Measurements from ENCODE around the gene TMEM63C.
"Not testable (repeated sequence)": the region's sequence is repeated elsewhere in the genome, so short reads cannot be mapped to it uniquely, and the experiment has no call there.

TMEM63C gene

GRCh38 chr14:77154421-77154820 lies 27.2 kb upstream of the TMEM63C start:
- no peak for DNase-seq (ENCODE audit: low read depth in 2 of 2)

GRCh38 chr14:77155083-77155482 lies 26.5 kb upstream of the TMEM63C start:
- no peak for DNase-seq (ENCODE audit: low read depth in 2 of 2)

DNA sequence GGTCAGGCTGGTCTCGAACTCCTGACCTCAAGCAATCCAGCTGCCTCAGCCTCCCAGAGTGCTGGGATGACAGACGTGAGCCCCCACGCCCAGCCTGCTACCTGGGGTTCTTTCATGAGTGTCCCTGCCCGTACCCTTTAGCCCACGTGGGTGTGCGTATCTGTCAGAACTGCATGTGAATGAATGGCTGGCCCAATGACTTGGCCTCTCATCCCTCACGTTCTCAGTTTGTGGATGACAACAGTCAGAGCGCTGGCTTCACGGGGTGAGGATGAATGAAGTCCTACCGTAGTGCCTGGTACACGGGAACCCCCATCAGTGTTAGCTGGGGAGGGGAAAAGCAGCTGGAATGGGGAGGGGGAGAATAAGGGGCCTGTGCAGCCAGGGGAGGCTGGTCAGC lies 23.9 kb upstream of the TMEM63C start:
- DNase-seq (ENCODE audit: low read depth in 2 of 2): no peak

DNA sequence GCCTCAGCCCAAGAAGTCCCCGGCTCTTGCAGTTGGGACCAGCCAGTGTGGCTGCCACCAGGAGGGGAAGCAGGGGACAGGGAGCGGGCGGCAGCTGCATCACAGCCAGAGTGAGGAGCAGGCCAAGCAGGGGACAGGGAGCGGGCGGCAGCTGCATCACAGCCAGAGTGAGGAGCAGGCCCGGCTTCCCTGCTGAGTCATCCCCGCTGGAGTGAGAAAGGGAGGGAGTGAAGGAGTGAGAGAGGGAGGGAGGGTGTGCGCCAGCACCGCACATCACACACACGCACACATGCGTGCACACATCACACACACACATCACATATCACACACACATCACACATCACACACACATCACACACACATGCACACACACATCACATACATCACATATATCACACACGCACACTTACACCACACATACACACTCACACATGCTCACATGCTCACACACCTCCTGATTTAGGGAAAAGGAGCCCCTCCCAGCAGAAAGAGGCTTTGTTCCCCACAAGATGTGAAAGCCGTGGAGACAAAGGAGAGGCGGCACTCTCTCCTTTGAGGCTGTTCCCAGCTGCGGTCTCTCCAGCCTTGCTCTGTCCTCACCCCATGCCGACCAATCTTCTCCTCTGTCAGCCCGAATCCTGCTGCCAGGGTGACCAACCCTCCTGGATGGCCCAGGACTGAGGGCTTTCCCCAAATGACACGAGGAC lies 23.3 kb upstream of the TMEM63C start:
- DNase-seq (ENCODE audit: low read depth in 2 of 2): no peak

GRCh38 chr14:77158882-77159255 lies 22.7 kb upstream of the TMEM63C start:
- DNase-seq (ENCODE audit: low read depth in 2 of 2): no peak

- no peak for DNase-seq (ENCODE audit: low read depth in 2 of 2)
Observed at GRCh38 chr14:77161011-77161410, 20.6 kb upstream of the TMEM63C start.

DNA sequence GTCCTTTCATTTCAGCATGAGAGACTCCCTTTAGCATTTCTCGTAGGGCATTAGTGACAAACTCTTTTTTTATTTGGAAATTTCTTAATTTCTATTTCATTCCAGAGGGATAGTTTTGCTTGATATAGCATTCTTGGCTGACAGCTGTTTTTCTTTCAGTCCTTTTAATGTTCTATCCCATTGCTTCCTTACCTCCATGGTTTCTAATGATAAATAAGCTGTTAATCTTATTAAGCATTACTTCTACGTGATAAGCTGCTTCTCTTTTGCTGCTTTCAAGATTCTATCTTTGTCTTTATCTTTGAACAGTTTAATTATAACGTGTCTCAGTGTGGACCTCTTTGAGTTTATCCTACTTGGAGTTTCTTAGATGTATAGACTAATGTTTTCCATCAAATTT lies 11.6 kb upstream of the TMEM63C start:
- DNase-seq (ENCODE audit: low read depth in 2 of 2): no peak

- DNase-seq (ENCODE audit: low read depth in 2 of 2): no peak
Observed at GRCh38 chr14:77172916-77173315, 8.7 kb upstream of the TMEM63C start.

DNA sequence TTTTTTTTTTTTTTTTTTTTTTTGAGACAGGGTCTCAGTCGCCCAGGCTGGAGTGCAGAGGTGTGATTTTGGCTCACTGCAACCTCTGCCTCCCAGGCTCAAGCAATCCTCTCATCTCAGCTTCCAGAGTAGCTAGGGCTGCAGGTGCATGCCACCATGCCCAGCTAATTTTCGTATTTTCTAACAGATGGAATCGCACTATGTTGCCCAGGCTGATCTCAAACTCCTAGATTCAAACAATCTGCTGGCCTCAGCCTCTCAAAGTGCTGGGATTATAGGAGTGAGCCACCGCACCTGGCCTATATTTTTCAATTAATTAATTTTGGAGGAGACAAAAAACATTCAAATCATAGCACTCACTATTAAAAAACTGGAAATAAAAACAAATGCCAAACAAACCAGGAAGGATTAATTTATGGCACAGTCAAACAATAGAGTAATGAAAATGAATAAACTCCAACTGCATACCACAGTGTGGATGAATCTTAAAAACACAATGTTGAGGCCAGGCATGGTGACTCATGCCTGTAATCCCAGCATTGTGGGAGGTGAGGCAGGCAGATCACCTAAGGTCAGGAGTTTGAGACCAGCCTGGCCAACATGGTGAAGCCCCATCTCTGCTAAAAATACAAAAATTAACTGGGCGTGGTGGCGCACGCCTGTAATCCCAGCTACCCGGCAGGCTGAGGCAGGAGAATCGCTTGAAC lies 7.5 kb upstream of the TMEM63C start:
- DNase-seq (ENCODE audit: low read depth in 2 of 2): not testable (repeated sequence)

- no peak for DNase-seq (ENCODE audit: low read depth in 2 of 2)
Observed at GRCh38 chr14:77175843-77176242, 5.8 kb upstream of the TMEM63C start.

- DNase-seq (ENCODE audit: low read depth in 2 of 2): no peak
Observed at GRCh38 chr14:77177702-77178101, 3.9 kb upstream of the TMEM63C start.

- no peak for DNase-seq (ENCODE audit: low read depth in 2 of 2)
Observed at GRCh38 chr14:77178656-77179055, 2.9 kb upstream of the TMEM63C start.

DNA sequence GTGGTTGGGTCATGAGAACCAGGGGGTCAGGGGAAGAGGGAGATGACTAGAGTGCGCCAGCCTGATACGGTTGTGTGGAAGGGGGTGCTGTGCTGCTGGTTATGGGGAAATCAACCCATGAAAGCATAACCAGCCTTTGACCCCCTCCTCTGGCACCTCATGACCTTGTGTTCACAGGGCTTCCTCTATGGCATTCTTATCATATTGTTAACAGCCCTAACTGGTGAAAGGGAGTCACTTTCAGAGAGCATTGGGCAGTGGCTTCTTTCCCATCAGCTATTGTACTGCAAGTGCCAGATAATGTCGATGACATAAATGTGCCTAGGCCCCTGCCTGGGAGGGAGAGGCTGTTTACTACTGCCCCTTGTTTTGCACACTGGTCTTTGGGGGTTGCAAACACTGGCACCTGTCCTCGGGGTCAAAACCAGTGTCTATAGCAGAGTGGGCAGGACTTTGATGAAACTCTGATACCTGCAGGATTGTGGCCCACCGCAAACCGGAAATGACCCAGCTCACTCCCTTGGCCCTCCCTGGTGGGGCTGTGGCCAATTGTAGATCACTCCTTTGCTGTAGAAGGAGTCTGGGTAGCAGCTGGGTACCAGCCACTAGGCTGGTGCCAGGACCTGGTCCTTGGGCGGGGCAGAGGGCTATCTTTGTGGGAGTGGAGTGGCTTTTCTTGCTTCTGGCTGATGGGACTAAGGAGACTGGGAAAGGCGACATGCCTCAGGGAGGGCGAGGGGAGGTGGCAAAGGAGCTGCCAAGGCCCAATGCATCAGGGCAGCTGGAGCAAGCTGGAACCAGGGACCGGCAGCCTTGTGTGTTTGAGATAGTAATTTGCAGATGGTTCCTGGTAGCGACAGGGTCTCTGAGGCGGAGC lies 634 bp upstream of the TMEM63C start:
- no peak for DNase-seq (ENCODE audit: low read depth in 2 of 2)

DNA sequence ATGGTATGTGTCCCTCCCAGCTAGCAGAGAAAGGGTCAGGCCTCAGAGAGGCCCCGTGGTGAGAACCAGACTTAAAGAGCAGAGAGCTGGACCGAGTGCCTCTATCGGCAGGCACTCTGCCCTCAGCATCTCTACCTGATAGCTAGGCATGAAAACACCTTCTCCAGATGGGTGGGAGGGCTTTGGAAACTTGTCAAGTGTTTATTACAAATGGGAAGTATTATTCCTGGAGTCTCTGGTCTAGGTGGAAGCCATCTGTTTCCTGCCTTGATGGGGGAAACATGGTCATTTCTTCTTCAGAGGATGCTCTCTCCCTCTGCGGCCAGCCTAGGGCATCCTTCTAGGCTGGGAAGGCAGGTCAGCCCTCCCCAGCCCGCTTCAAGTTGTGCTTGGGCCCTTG lies 2.3 kb downstream of the TMEM63C start:
- DNase-seq (ENCODE audit: low read depth in 2 of 2): no peak

- no peak for DNase-seq (ENCODE audit: low read depth in 2 of 2)
Observed at GRCh38 chr14:77184396-77185092, 2.9 kb downstream of the TMEM63C start.

- DNase-seq (ENCODE audit: low read depth in 2 of 2): no peak
Observed at GRCh38 chr14:77185093-77185465, 3.5 kb downstream of the TMEM63C start.

DNA sequence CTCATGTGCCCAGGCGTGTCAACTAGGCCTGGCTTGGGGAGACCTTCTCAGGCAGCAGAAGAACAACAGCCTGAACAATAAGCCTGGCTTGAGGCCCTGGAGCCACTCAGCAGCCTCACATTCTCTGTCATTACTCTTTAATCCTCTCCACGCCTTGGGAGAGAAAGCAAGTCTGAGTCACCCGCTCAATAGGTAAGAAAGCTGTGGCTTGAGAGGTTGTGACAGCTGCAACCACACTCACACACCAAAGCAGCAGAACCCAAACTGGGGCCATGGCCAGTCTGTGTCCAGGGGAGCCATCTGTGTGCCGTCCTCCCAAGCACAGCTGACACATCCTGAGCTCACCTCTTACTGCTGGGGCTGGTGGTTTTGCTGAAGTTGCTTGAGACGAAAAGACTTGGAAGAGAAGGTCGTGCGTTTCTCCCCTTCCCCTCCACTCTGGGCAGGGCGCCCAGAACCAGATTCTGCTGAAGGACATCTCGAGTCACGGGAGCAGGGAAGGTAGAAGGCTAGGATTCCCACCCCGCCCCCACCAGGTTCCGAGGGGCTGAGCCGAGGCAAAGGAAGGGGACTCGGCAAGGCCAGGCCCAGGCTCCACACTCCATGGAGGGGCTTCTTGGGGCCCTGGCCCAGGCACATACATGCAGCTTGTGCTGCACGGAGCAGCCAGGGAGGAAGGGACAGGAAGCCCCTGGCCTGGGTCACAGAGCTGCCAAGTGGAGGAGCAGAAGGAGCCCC lies 5.5 kb downstream of the TMEM63C start:
- DNase-seq (ENCODE audit: low read depth in 2 of 2): no peak

- DNase-seq (ENCODE audit: low read depth in 2 of 2): no peak
Observed at GRCh38 chr14:77187649-77188012, 6.0 kb downstream of the TMEM63C start.

GRCh38 chr14:77189479-77189878 lies 7.9 kb downstream of the TMEM63C start:
- no peak for DNase-seq (ENCODE audit: low read depth in 2 of 2)

DNA sequence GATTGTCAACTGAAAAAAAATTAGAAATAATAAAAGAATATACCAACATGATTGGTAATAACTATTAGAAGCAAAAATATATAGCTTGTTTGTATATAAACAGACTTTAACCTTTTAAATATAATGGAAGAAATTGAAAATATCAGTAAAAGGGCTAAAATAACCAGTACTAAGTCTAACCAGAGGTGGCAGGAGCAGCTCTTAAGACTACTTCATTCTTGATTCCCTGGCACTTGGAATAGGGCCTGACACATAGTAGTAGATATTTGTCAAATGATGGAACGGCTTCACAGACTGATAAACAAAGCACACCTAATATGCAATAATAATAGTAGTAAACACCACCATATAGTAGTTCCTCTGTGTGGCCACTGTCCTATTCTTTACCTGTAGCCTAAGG lies 9.4 kb downstream of the TMEM63C start:
- no peak for DNase-seq (ENCODE audit: low read depth in 2 of 2)

GRCh38 chr14:77194706-77195105 lies 13.1 kb downstream of the TMEM63C start:
- no peak for DNase-seq (ENCODE audit: low read depth in 2 of 2)

Data from activated CD8-positive, alpha-beta memory T cell treated with anti-CD3 and anti-CD28 coated beads for 4 hours (primary cell).